Calu3 (cell line): Measurements from ENCODE around the gene AFAP1L2. TPM values are rescaled to one million over a fixed set of nuclear protein-coding genes. Genes with fewer than 3 reads are reported as not detected.

Source experiments
- BruUV-seq: library from RNA; stranded (reverse); fragments of 400-500 nt; replicated peaks from 2 replicates; lab custom pipeline; 2021; lab: Mats Ljungman, UMichigan
- CTCF ChIA-PET: fragments of 300-600 bp; sonication (Branson Sonifier 250); formaldehyde crosslinking; loops from one replicate; lab custom pipeline; 2022; ENCODE audit warnings: antibody characterized with exemption; lab: Charles Lee
- DNase-seq: peaks from one replicate; pipeline ENCODE4 v3.0.0; 2022
- H3K27ac Mint-ChIP-seq: one replicate; pipeline ENCODE4 v1.8.0; 2022; ENCODE audit warnings: mixed read lengths; ENCODE audit not compliant: unreplicated experiment
- H3K27me3 Mint-ChIP-seq: one replicate; pipeline ENCODE4 v1.8.0; 2022; ENCODE audit warnings: mixed read lengths; ENCODE audit not compliant: unreplicated experiment
- H3K36me3 Mint-ChIP-seq: one replicate; pipeline ENCODE4 v1.8.0; 2022; ENCODE audit warnings: mild to moderate bottlenecking, moderate library complexity, mixed read lengths; ENCODE audit not compliant: insufficient read depth, unreplicated experiment
- H3K4me1 Mint-ChIP-seq: one replicate; pipeline ENCODE4 v1.8.0; 2022; ENCODE audit warnings: mild to moderate bottlenecking, low read depth, mixed read lengths; ENCODE audit not compliant: unreplicated experiment
- H3K4me3 Mint-ChIP-seq: one replicate; pipeline ENCODE4 v1.8.0; 2022; ENCODE audit warnings: mild to moderate bottlenecking, low read depth, moderate library complexity, mixed read lengths; ENCODE audit not compliant: unreplicated experiment
- H3K9me3 Mint-ChIP-seq: one replicate; pipeline ENCODE4 v1.8.0; 2022; ENCODE audit warnings: low read depth, mixed read lengths; ENCODE audit not compliant: unreplicated experiment
- CTCF ChIP-seq: fragments of 200-600 bp; IDR thresholded peaks from one replicate; pipeline ENCODE4 v1.8.0; 2022; ENCODE audit warnings: antibody characterized with exemption; ENCODE audit not compliant: unreplicated experiment
- intact Hi-C: fragments of 100-400 bp; cut with micrococcal nuclease; formaldehyde crosslinking; loops from one replicate; pipeline ENCODE4 v1.10.0; 2022; ENCODE audit not compliant: unreplicated experiment
- total RNA-seq: library from RNA; stranded (reverse); gene quantifications from 2 replicates; pipeline ENCODE4 v1.2.3, GENCODE V29; 2022

AFAP1L2 gene
- total RNA-seq, 1 experiment from 2014 or later: 0.76 TPM

DNA sequence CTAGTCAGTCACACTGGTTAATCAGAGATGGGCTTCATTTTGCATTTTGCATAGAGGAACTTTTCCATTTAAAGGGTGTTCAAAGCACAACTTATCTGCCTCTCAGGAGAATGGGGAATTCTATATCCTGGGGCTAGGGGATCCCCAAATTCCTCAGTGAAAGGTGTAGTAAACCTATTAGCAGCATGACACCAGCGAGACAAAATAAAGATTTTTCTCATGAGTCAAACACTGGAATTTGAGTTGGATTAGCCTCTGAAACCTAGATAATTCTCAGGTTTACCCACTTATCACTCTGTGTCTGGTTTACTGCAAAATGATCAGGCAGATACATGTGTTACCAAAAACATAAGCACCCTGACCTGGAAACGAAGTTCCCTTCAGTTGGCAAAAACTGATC lies 2.1 kb downstream of the AFAP1L2 start:
- TF ChIP-seq CTCF: no peak
- no peak for DNase-seq
- peaks cover 9% of the 10 kb centered on the region for H3K4me1 Mint-ChIP-seq
- H3K9me3 Mint-ChIP-seq: no peaks in the 10 kb centered on the region
- no TSS peak for BruUV-seq
- H3K4me3 Mint-ChIP-seq: no peak overlapping the region
- H3K36me3 Mint-ChIP-seq: peaks cover 9% of the 10 kb centered on the region
- intact Hi-C loops: no loop called here
- H3K27me3 Mint-ChIP-seq: peaks cover 78% of the 10 kb centered on the region
- CTCF ChIA-PET: no interaction called here
- no peak overlapping the region for H3K27ac Mint-ChIP-seq

DNA sequence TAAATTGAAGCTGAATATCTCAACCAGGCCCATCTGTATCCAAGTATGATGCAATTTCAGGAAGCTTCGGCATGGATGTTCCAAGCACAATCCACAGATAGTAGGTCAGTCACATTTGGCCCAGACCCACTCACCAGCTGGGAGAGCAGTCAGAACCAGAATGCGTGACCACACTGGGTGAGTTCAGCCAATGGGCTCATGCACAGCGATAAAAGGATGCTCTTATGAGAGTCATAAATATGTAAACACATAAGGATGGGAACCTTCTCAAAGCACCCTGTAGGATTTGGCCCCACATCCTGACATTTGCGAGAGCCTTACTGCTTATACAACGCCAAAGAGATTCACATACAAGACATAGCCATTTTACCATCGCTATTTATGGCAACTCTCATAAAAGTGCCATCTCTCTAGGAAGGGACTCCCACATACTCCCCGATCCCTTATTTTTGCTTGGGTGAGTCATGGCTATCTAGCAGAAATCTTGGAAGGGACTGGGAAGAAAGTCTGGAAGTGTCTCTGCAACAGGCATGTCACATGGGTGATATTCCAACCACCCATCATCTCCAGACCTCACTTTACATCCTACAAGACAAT lies 3.0 kb downstream of the AFAP1L2 start:
- peaks cover 9% of the 10 kb centered on the region for H3K36me3 Mint-ChIP-seq
- no peaks in the 10 kb centered on the region for H3K9me3 Mint-ChIP-seq
- intact Hi-C loops: no loop called here
- no TSS peak for BruUV-seq
- no peak for TF ChIP-seq CTCF
- peaks cover 9% of the 10 kb centered on the region for H3K4me1 Mint-ChIP-seq
- CTCF ChIA-PET: no interaction called here
- no peak overlapping the region for H3K4me3 Mint-ChIP-seq
- H3K27me3 Mint-ChIP-seq: peaks cover 88% of the 10 kb centered on the region
- H3K27ac Mint-ChIP-seq: no peak overlapping the region
- DNase-seq: no peak

DNA sequence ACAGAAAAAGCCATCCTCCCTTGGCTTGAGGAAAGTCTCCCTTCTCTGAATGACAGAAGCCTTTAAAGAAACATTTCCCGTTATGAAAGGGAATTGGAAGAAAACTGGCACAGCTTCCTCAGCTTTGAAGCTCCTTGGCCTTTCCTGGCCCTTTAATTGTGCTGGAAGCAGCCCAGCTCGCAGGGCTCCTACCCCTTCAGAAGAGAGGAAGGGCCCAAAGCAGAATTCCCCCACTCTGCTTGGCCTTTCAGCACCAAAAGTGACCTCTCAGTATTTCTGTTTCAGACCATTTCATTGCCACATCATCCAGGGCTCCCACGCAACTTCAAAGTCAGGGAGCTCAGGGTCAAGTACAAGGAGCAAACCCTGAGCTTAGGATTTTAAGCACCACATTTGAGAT lies 4.2 kb downstream of the AFAP1L2 start:
- Mint-ChIP-seq H3K4me3 (no peak overlapping the region), H3K36me3 (peaks cover 6% of the 10 kb centered on the region), H3K4me1 (peaks cover 4% of the 10 kb centered on the region), H3K27ac (no peak overlapping the region), H3K27me3 (peaks cover 91% of the 10 kb centered on the region), H3K9me3 (no peaks in the 10 kb centered on the region)
- intact Hi-C loops: no loop called here
- TF ChIP-seq CTCF: no peak
- DNase-seq: no peak
- no TSS peak for BruUV-seq
- CTCF ChIA-PET: no interaction called here

- Mint-ChIP-seq H3K27me3 (peaks cover 91% of the 10 kb centered on the region), H3K4me3 (no peak overlapping the region), H3K27ac (no peak overlapping the region), H3K4me1 (no peaks in the 10 kb centered on the region), H3K36me3 (peaks cover 1% of the 10 kb centered on the region), H3K9me3 (no peaks in the 10 kb centered on the region)
- TF ChIP-seq CTCF: no peak
- CTCF ChIA-PET: no interaction called here
- no peak for DNase-seq
- intact Hi-C loops: no loop called here
- no TSS peak for BruUV-seq
These were observed 4.7 kb downstream of the AFAP1L2 start for GRCh38 chr10:114399576-114399975.
